ENCODE results near the gene ZNF831.

The ZNF831 gene

DNA sequence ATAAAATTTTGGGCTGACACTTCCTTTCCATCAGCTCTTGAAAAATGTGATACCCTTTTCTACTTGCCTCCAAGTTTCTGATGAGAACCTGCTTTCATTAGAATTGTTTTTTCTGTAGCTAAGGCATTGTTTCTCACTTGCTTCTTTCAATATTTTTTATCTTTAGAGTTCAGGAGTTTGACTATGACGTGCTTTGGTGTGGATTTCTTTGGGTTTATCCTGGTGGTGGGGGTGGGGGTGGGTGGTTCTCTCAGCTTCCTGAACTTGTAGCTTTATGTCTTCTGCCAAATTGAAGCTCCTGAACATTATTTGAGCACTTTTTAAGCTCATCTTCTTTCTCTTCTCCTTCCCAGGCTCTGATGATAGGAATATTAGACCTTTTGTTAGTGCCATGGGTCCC, 11.4 kb downstream of the ZNF831 start:
- FAIRE-seq (no peak), DNase-seq (ENCODE audit: insufficient read length) (no peak)
- no peak for TF ChIP-seq POLR2A (IDR thresholded peaks at IDR 0.05; ENCODE audit: low read depth, low read length)

DNA sequence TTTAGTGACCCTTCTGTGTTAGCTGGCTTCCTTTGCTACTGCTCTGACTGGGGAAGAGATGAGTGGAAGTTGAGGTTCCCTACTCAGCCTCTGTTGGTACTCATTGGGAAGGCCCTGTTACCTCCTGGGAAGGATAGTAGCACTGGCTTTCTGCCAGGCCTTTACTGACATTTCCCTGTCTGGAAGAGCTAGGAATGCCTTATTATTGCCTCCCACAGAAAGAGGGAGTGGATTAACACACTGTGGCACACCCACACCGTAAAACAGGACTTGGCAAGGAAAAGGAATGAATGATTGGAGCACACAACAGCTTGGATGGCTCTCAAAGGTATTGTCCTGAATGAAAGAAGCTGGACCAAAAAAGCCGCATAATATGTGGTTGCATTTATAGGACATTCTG, 12.2 kb downstream of the ZNF831 start:
- no peak for DNase-seq (ENCODE audit: insufficient read length)
- FAIRE-seq: no peak
- TF ChIP-seq POLR2A (IDR thresholded peaks at IDR 0.05; ENCODE audit: low read depth, low read length) (no peak), POLR2AphosphoS5 (IDR thresholded peaks at IDR 0.05; ENCODE audit: low read depth, low read length) (no peak), TAF1 (IDR thresholded peaks at IDR 0.05; ENCODE audit: borderline replicate concordance, low read depth, low read length) (no peak)

GRCh38 chr20:59176812-59177211, 13.2 kb downstream of the ZNF831 start:
- no peak for FAIRE-seq

DNA sequence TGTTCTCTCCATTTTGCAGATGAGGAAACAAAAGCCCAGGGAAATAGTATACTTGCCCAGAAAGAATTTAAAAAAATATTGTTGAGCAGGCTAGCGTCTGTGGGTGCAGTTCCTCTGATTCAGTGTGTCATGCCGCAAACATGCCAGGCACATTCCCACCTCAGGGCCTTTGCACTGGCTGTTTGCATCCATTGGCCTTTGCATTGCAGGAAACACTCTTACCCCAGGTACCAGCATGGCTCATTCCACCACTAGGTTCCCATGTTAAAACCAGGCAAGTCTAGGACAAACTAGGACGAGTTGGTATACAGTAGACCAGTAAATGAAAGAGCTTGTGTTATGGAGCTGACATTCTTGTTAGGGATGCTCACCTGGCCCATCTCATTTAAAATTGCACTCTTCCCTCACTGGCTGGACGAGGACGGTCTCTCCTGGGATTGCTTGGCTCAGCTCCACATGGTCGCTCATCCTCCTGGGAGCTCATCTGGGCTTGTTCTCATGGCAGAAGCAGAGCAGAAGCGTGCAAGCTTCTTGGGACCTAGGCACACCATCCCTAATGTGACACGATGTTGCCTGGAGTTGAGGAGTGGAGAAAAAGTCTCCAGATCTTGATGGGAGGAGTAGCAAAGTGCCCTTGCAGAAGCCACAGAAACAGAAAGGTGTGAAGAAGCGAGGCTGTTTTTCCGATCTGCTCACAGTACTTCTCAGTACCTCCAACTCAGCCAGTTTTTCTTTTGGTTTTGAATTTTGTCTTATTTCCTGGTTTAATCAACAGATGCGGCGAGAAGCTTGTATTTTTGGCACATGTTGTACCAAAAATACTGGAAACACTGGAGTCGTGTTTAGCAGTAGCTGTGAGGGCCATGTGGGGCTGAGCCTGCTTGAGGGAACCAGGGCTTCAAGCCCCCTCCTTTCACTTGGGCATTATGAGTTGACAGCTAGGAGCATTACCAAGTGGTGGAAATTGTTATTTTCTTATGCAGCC, 13.9 kb downstream of the ZNF831 start:
- DNase-seq (ENCODE audit: insufficient read length) (no peak), FAIRE-seq (no peak)
- no peak for TF ChIP-seq POLR2A (IDR thresholded peaks at IDR 0.05; ENCODE audit: low read depth, low read length)
- no peak for TF ChIP-seq POLR2AphosphoS5 (IDR thresholded peaks at IDR 0.05; ENCODE audit: low read depth, low read length)
- TF ChIP-seq TAF1 (IDR thresholded peaks at IDR 0.05; ENCODE audit: borderline replicate concordance, low read depth, low read length): no peak

More at GRCh38 chr20:59176812-59177211, 13.2 kb downstream of the ZNF831 start:
- no peak for DNase-seq (ENCODE audit: insufficient read length)
- no peak for TF ChIP-seq POLR2A (IDR thresholded peaks at IDR 0.05; ENCODE audit: low read depth, low read length)
- TF ChIP-seq POLR2AphosphoS5 (IDR thresholded peaks at IDR 0.05; ENCODE audit: low read depth, low read length): no peak
- no peak for TF ChIP-seq TAF1 (IDR thresholded peaks at IDR 0.05; ENCODE audit: borderline replicate concordance, low read depth, low read length)

DNA sequence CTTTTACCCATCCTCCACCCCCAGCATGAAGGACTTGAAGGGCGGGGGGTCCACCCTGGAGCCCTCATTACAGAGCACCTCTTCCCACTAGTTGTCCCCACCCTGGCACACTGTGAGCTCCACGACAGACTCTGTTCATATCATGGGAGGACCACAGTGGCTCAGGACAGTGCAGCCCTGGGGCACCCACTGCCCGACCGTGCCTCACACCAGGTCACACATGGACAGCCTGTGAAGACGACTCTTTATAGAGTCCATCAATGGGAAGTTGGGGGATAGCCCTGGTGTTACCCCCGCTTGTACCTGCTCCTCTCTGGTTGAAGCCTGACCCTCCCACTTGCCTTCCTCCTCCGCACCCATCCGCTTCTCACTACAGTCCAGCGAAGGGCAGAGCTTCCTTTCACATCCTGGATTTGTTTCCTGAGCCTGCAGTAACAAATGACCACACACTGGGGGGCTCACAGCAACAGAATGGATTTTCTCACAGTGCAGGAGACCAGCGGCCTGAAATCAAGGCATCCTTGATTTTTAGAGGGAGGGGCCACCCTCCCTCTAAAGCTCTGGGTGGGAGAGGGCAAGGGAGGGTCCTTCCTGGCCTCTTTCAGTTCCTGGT, 15.5 kb downstream of the ZNF831 start:
- TF ChIP-seq TAF1 (IDR thresholded peaks at IDR 0.05; ENCODE audit: borderline replicate concordance, low read depth, low read length): no peak
- TF ChIP-seq POLR2A (IDR thresholded peaks at IDR 0.05; ENCODE audit: low read depth, low read length): no peak
- no peak for TF ChIP-seq POLR2AphosphoS5 (IDR thresholded peaks at IDR 0.05; ENCODE audit: low read depth, low read length)
- DNase-seq (ENCODE audit: insufficient read length): no peak
- FAIRE-seq: no peak

GRCh38 chr20:59179988-59180387, 16.4 kb downstream of the ZNF831 start:
- FAIRE-seq: no peak
- TF ChIP-seq TAF1 (IDR thresholded peaks at IDR 0.05; ENCODE audit: borderline replicate concordance, low read depth, low read length) (no peak), POLR2A (IDR thresholded peaks at IDR 0.05; ENCODE audit: low read depth, low read length) (no peak), POLR2AphosphoS5 (IDR thresholded peaks at IDR 0.05; ENCODE audit: low read depth, low read length) (no peak)
- DNase-seq (ENCODE audit: insufficient read length): no peak

GRCh38 chr20:59181936-59182335, 18.3 kb downstream of the ZNF831 start:
- no peak for DNase-seq (ENCODE audit: insufficient read length)
- TF ChIP-seq POLR2AphosphoS5 (IDR thresholded peaks at IDR 0.05; ENCODE audit: low read depth, low read length): no peak
- TF ChIP-seq TAF1 (IDR thresholded peaks at IDR 0.05; ENCODE audit: borderline replicate concordance, low read depth, low read length): no peak
- no peak for TF ChIP-seq POLR2A (IDR thresholded peaks at IDR 0.05; ENCODE audit: low read depth, low read length)
- no peak for FAIRE-seq

GRCh38 chr20:59182401-59183044, 18.9 kb downstream of the ZNF831 start:
- TF ChIP-seq TAF1 (IDR thresholded peaks at IDR 0.05; ENCODE audit: borderline replicate concordance, low read depth, low read length) (no peak), POLR2AphosphoS5 (IDR thresholded peaks at IDR 0.05; ENCODE audit: low read depth, low read length) (no peak), POLR2A (IDR thresholded peaks at IDR 0.05; ENCODE audit: low read depth, low read length) (no peak)
- peak; percentile 14 for FAIRE-seq
- no peak for DNase-seq (ENCODE audit: insufficient read length)

- TF ChIP-seq POLR2A (IDR thresholded peaks at IDR 0.05; ENCODE audit: low read depth, low read length): no peak
- FAIRE-seq: no peak
- no peak for DNase-seq (ENCODE audit: insufficient read length)
Observed at GRCh38 chr20:59183751-59184150, 20.1 kb downstream of the ZNF831 start.

GRCh38 chr20:59184880-59185447, 21.3 kb downstream of the ZNF831 start:
- no peak for FAIRE-seq
- TF ChIP-seq POLR2AphosphoS5 (IDR thresholded peaks at IDR 0.05; ENCODE audit: low read depth, low read length) (no peak), POLR2A (IDR thresholded peaks at IDR 0.05; ENCODE audit: low read depth, low read length) (no peak), TAF1 (IDR thresholded peaks at IDR 0.05; ENCODE audit: borderline replicate concordance, low read depth, low read length) (no peak)
- no peak for DNase-seq (ENCODE audit: insufficient read length)

GRCh38 chr20:59185809-59186208, 22.2 kb downstream of the ZNF831 start:
- FAIRE-seq (no peak), DNase-seq (ENCODE audit: insufficient read length) (no peak)
- TF ChIP-seq POLR2AphosphoS5 (IDR thresholded peaks at IDR 0.05; ENCODE audit: low read depth, low read length) (no peak), TAF1 (IDR thresholded peaks at IDR 0.05; ENCODE audit: borderline replicate concordance, low read depth, low read length) (no peak), POLR2A (IDR thresholded peaks at IDR 0.05; ENCODE audit: low read depth, low read length) (no peak)
